HepG2 (cell line): ENCODE results near the gene MMP27. TPM values are rescaled to one million over a fixed set of nuclear protein-coding genes. Genes with fewer than 3 reads are reported as not detected.

Experiments
- ATAC-seq: fragments of 200-7000 bp; cut with Tn5 transposase; 3 replicates; pipeline ENCODE4 v1.9.1; 2020; ENCODE audit warnings: mild to moderate bottlenecking, moderate library complexity
- BruUV-seq: library from RNA; stranded (reverse); fragments of 400-500 nt; replicated peaks from 2 replicates; lab custom pipeline; 2021; lab: Mats Ljungman, UMichigan
- CTCF ChIA-PET: fragments of 300-600 bp; formaldehyde crosslinking; extraction: SDS; loops from one replicate; lab custom pipeline; 2021; ENCODE audit warnings: low total read pairs, inconsistent platforms, low intra/inter-chr PET ratio; lab: Yijun Ruan, JAX
- POLR2A ChIA-PET: fragments of 350-600 bp; sonication (Branson Sonifier 250); formaldehyde crosslinking; loops from one replicate; lab custom pipeline; 2020; ENCODE audit warnings: antibody characterized with exemption, inconsistent platforms; lab: Yijun Ruan, JAX
- DNase-seq: peaks from one replicate; pipeline ENCODE4 v3.0.0-alpha.2; 2015; ENCODE audit warnings: low spot score
- FAIRE-seq: peaks from 3 replicates; lab custom pipeline; 2011; peaks lifted over from hg19 to GRCh38; lab: Jason Lieb, UNC
- H2AFZ ChIP-seq: one replicate; pipeline ENCODE4 v1.6.1; 2011; ENCODE audit warnings: low read length, inconsistent platforms
- H3K27ac ChIP-seq: fragments of 300-600 bp; 3 replicates; pipeline ENCODE4 v1.8.0; 2011; ENCODE audit warnings: mixed run types, mild to moderate bottlenecking, mixed read lengths, low read length, inconsistent platforms; ENCODE audit not compliant: insufficient read depth; ENCODE audit errors: extremely low read length
- H3K27me3 ChIP-seq, 2 experiments: fragments of 200-600 bp in 1 of 2; 2 replicates in 1 of 2; 3 replicates in 1 of 2; pipeline versions ENCODE4 v1.6.0 to v1.8.0; 2011; ENCODE audit warnings: low read length in 2 of 2, mild to moderate bottlenecking in 2 of 2, moderate library complexity in 2 of 2, inconsistent platforms in 1 of 2; ENCODE audit not compliant: insufficient read depth in 2 of 2, control insufficient read depth in 1 of 2
- H3K36me3 ChIP-seq, 2 experiments: fragments of 200-600 bp in 1 of 2; replicated peaks in 1 of 2; 2 replicates in 1 of 2; 3 replicates in 1 of 2; pipeline versions ENCODE4 v1.5.1 to v1.8.0; 2011; ENCODE audit warnings: low read length in 2 of 2, inconsistent platforms in 1 of 2; ENCODE audit not compliant: insufficient read depth in 2 of 2, control insufficient read depth in 1 of 2
- H3K4me1 ChIP-seq: 2 replicates; pipeline ENCODE4 v1.5.1; 2012; ENCODE audit warnings: low read length, inconsistent platforms; ENCODE audit not compliant: insufficient read depth
- H3K4me2 ChIP-seq: 2 replicates; pipeline ENCODE4 v1.6.0; 2011; ENCODE audit warnings: low read depth, low read length, inconsistent platforms
- H3K4me3 ChIP-seq, 3 experiments: fragments of 200-600 bp in 1 of 3; sonication (generic), shearing (Covaris generic) in 1 of 3; replicated peaks in 1 of 3; 2 replicates each; pipeline ENCODE4 v1.5.1; 2011 to 2016; ENCODE audit warnings: low read length in 3 of 3, inconsistent platforms in 2 of 3, low read depth in 2 of 3, mild to moderate bottlenecking in 2 of 3, control low read depth in 1 of 3, mixed read lengths in 1 of 3; ENCODE audit not compliant: insufficient read depth in 1 of 3
- H3K79me2 ChIP-seq: one replicate; pipeline ENCODE4 v1.6.1; 2011; ENCODE audit warnings: low read length, inconsistent platforms; ENCODE audit not compliant: insufficient read depth
- H3K9ac ChIP-seq: 2 replicates; pipeline ENCODE4 v1.6.0; 2011; ENCODE audit warnings: mild to moderate bottlenecking, low read depth, low read length, inconsistent platforms; ENCODE audit not compliant: insufficient read depth
- H3K9me3 ChIP-seq: 2 replicates; pipeline ENCODE4 v1.5.1; 2012; ENCODE audit warnings: mild to moderate bottlenecking, low read length
- H4K20me1 ChIP-seq: 2 replicates; pipeline ENCODE4 v1.6.0; 2011; ENCODE audit warnings: inconsistent platforms, mild to moderate bottlenecking, low read length, moderate library complexity; ENCODE audit not compliant: insufficient read depth
- CEBPB ChIP-seq: IDR thresholded peaks from 2 replicates; pipeline ENCODE4 v1.6.1; 2011; ENCODE audit warnings: low read depth, low read length, improper control_type of control experiment, borderline replicate concordance
- CREM ChIP-seq, 2 experiments: sonication (generic) in 1 of 2; formaldehyde crosslinking in 1 of 2; IDR thresholded peaks; 2 replicates each; pipeline versions ENCODE4 v1.4.0 to v1.6.1; 2016 to 2020; ENCODE audit warnings: antibody characterized with exemption in 1 of 2, mild to moderate bottlenecking in 1 of 2, missing genetic modification reagents in 1 of 2
- ELF3 ChIP-seq: IDR thresholded peaks from 2 replicates; pipeline ENCODE4 v1.6.1; 2016; ENCODE audit warnings: missing genetic modification reagents, missing compliant biosample characterization
- FOXK2 ChIP-seq: fragments of 450-650 bp; IDR thresholded peaks from 2 replicates; pipeline ENCODE4 v1.6.1; 2016
- HINFP ChIP-seq: sonication (generic); formaldehyde crosslinking; IDR thresholded peaks from 2 replicates; pipeline ENCODE4 v1.4.0; 2020; ENCODE audit warnings: low read depth, mild to moderate bottlenecking, missing genetic modification reagents
- JUN ChIP-seq: sonication (generic); formaldehyde crosslinking; IDR thresholded peaks from 2 replicates; pipeline ENCODE4 v1.4.0; 2020; ENCODE audit warnings: mild to moderate bottlenecking, missing genetic modification reagents
- ONECUT2 ChIP-seq: sonication (generic); formaldehyde crosslinking; IDR thresholded peaks from 2 replicates; pipeline ENCODE4 v1.4.0; 2020; ENCODE audit warnings: missing genetic modification reagents
- RBM22 ChIP-seq: fragments of 200-400 bp; formaldehyde crosslinking; optimal IDR thresholded peaks from 2 replicates; pipeline ENCODE3; 2017; ENCODE audit warnings: mild to moderate bottlenecking, low read length, moderate library complexity
- REL ChIP-seq: sonication (generic); formaldehyde crosslinking; conservative IDR thresholded peaks from 2 replicates; pipeline ENCODE4 v1.8.0; 2022; ENCODE audit warnings: mild to moderate bottlenecking, missing genetic modification reagents, moderate library complexity
- SMAD1 ChIP-seq: sonication (generic); formaldehyde crosslinking; IDR thresholded peaks from 2 replicates; pipeline ENCODE4 v1.4.0; 2020; ENCODE audit warnings: missing genetic modification reagents, low read depth, mild to moderate bottlenecking, borderline replicate concordance
- THAP11 ChIP-seq: IDR thresholded peaks from 2 replicates; pipeline ENCODE4 v1.6.1; 2016; ENCODE audit warnings: missing biosample characterization, missing genetic modification reagents
- TOPORS ChIP-seq: sonication (generic); formaldehyde crosslinking; IDR thresholded peaks from 2 replicates; pipeline ENCODE4 v1.8.0; 2023; ENCODE audit warnings: mild to moderate bottlenecking, missing genetic modification reagents
- ZBTB43 ChIP-seq: sonication (generic); formaldehyde crosslinking; conservative IDR thresholded peaks from 2 replicates; pipeline ENCODE4 v1.4.0; 2020; ENCODE audit warnings: missing genetic modification reagents
- ZNF3 ChIP-seq: IDR thresholded peaks from 2 replicates; pipeline ENCODE4 v1.7.0; 2017; ENCODE audit warnings: inconsistent platforms
- ZNF382 ChIP-seq: sonication (generic); formaldehyde crosslinking; IDR thresholded peaks from 2 replicates; pipeline ENCODE4 v1.5.0; 2020; ENCODE audit warnings: missing genetic modification reagents, mild to moderate bottlenecking, borderline replicate concordance
- WGBS: methylation state at CpG from one replicate; pipeline ENCODE4 v1.1.6; 2017; ENCODE audit warnings: low lambda C conversion rate; 5-methylcytosine and 5-hydroxymethylcytosine counted together
- in situ Hi-C: cut with HindIII; loops from 2 replicates; pipeline ENCODE4 v1.10.0; 2017; ENCODE audit warnings: low pct_unique_long_range_greater_than_20kb; ENCODE audit not compliant: extremely low pct_ligation_motif_present
- intact Hi-C: fragments of 100-400 bp; cut with micrococcal nuclease; formaldehyde crosslinking; loops from one replicate; pipeline ENCODE4 v1.10.0; 2022; ENCODE audit not compliant: unreplicated experiment
- polyA plus RNA-seq, 8 experiments: library from polyadenylated mRNA; depleted of rRNA in 3 of 8; stranded (reverse) in 7 of 8; unstranded in 1 of 8; fragments of >200 nt; fragmentation: Illumina TruSeq in 4 of 8; extraction: Trizol in 4 of 8; gene quantifications; 2 replicates each; pipeline versions ENCODE4 v1.2.1 to v1.2.3, GENCODE V29; 2011 to 2016; ENCODE audit warnings: low read depth in 4 of 8, missing spikeins in 1 of 8, mixed read lengths in 1 of 8; ENCODE audit not compliant: insufficient read depth in 1 of 8
- total RNA-seq, 5 experiments: library from RNA; depleted of rRNA; stranded (reverse); fragments of >200 nt; fragmentation: Illumina TruSeq; extraction: Trizol; gene quantifications; 2 replicates each; pipeline ENCODE4 v1.2.3, GENCODE V29; 2016; ENCODE audit warnings: low read depth in 1 of 5
- TF ChIP-seq, protein P1 (sequence below): sonication (generic); formaldehyde crosslinking; IDR thresholded peaks from 2 replicates; pipeline ENCODE4 v1.8.1; 2022; ENCODE audit warnings: low read depth, mild to moderate bottlenecking, missing genetic modification reagents
- TF ChIP-seq, protein P2 (sequence below): sonication (generic); formaldehyde crosslinking; conservative IDR thresholded peaks from 2 replicates; pipeline ENCODE4 v1.8.0; 2022; ENCODE audit warnings: mild to moderate bottlenecking, moderate library complexity, missing genetic modification reagents

Gene MMP27
- total and polyA plus RNA-seq, 2 of the 13 experiments (the other 11 are each of a cell fraction or from before 2014, with no cell fraction given): not detected

- intact Hi-C loops: loop anchor here (5.0 kb wide), 1 partner anchor 137 kb away; the partner anchor contains the start of gene MMP7
- no TSS peak for BruUV-seq
- no peaks in the 10 kb centered on the region for H3K9me3 ChIP-seq
- 0% methylated on average over 3 of the region's 3 CpGs for WGBS
- no peaks in the 10 kb centered on the region for H3K36me3 ChIP-seq
- ChIA-PET POLR2A (no interaction called here), CTCF (no interaction called here)
- H3K27ac ChIP-seq: no peak overlapping the region
- no peaks in the 10 kb centered on the region for H4K20me1 ChIP-seq
- DNase-seq: no peak
- no peak overlapping the region for H3K9ac ChIP-seq
- no peak overlapping the region for H2AFZ ChIP-seq
- H3K4me2 ChIP-seq: no peak overlapping the region
- FAIRE-seq: no peak
- peaks cover 7% of the 10 kb centered on the region; the same call in 1 of the 2 replicates for H3K4me1 ChIP-seq
- H3K79me2 ChIP-seq: no peaks in the 10 kb centered on the region
- no peak overlapping the region for H3K4me3 ChIP-seq
- in situ Hi-C loops: no loop called here
- ATAC-seq: no peak
- no peaks in the 10 kb centered on the region; a peak in 1 of 5 replicates for H3K27me3 ChIP-seq
- TF ChIP-seq REL (CRISPR knock-in tag) (no peak), ELF3 (CRISPR knock-in tag) (no peak), SMAD1 (CRISPR knock-in tag) (no peak), RBM22 (no peak), JUN (CRISPR knock-in tag) (no peak), ONECUT2 (CRISPR knock-in tag) (no peak), ZNF382 (CRISPR knock-in tag) (no peak), CEBPB (no peak), ZNF3 (CRISPR knock-in tag) (no peak), CREM (IDR thresholded peaks at IDR 0.05) (no peak), CREM (CRISPR knock-in tag; IDR thresholded peaks at IDR 0.05) (no peak), HINFP (CRISPR knock-in tag) (no peak), FOXK2 (no peak), TOPORS (CRISPR knock-in tag) (no peak), THAP11 (CRISPR knock-in tag) (no peak), ZBTB43 (no peak)
- TF ChIP-seq, protein P1, sequence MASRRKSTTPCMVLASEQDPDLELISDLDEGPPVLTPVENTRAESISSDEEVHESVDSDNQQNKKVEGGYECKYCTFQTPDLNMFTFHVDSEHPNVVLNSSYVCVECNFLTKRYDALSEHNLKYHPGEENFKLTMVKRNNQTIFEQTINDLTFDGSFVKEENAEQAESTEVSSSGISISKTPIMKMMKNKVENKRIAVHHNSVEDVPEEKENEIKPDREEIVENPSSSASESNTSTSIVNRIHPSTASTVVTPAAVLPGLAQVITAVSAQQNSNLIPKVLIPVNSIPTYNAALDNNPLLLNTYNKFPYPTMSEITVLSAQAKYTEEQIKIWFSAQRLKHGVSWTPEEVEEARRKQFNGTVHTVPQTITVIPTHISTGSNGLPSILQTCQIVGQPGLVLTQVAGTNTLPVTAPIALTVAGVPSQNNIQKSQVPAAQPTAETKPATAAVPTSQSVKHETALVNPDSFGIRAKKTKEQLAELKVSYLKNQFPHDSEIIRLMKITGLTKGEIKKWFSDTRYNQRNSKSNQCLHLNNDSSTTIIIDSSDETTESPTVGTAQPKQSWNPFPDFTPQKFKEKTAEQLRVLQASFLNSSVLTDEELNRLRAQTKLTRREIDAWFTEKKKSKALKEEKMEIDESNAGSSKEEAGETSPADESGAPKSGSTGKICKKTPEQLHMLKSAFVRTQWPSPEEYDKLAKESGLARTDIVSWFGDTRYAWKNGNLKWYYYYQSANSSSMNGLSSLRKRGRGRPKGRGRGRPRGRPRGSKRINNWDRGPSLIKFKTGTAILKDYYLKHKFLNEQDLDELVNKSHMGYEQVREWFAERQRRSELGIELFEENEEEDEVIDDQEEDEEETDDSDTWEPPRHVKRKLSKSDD: no peak
- TF ChIP-seq, protein P2, sequence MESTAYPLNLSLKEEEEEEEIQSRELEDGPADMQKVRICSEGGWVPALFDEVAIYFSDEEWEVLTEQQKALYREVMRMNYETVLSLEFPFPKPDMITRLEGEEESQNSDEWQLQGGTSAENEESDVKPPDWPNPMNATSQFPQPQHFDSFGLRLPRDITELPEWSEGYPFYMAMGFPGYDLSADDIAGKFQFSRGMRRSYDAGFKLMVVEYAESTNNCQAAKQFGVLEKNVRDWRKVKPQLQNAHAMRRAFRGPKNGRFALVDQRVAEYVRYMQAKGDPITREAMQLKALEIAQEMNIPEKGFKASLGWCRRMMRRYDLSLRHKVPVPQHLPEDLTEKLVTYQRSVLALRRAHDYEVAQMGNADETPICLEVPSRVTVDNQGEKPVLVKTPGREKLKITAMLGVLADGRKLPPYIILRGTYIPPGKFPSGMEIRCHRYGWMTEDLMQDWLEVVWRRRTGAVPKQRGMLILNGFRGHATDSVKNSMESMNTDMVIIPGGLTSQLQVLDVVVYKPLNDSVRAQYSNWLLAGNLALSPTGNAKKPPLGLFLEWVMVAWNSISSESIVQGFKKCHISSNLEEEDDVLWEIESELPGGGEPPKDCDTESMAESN (CRISPR knock-in tag): no peak
These were observed 35.9 kb downstream of the MMP27 start for GRCh38 chr11:102669664-102670063.
